HCT116 (cell line): ENCODE results near the gene PHF20. TPM values are rescaled to one million over a fixed set of nuclear protein-coding genes. Genes with fewer than 3 reads are reported as not detected.

Source experiments
- ATAC-seq: fragments of 200-7000 bp; cut with Tn5 transposase; 2 replicates; pipeline ENCODE4 v1.9.1; 2020; ENCODE audit warnings: mild to moderate bottlenecking, moderate library complexity
- BruUV-seq: library from RNA; stranded (reverse); fragments of 400-500 nt; replicated peaks from 2 replicates; lab custom pipeline; 2021; lab: Mats Ljungman, UMichigan
- CTCF ChIA-PET: fragments of 300-600 bp; sonication (Branson Sonifier 250); formaldehyde crosslinking; loops from one replicate; lab custom pipeline; 2021; ENCODE audit warnings: antibody characterized with exemption; lab: Charles Lee
- POLR2A ChIA-PET: fragments of 300-600, 350-600 bp; sonication (Branson Sonifier 250); formaldehyde crosslinking; loops from one replicate; lab custom pipeline; 2021; ENCODE audit warnings: antibody characterized with exemption; lab: Charles Lee
- RAD21 ChIA-PET, 2 experiments: fragments of 300-600 bp; sonication (Branson Sonifier 250); formaldehyde crosslinking; loops; one replicate each; lab custom pipeline; 2023; ENCODE audit warnings: low total read pairs in 2 of 2; ENCODE audit not compliant: uncharacterized antibody in 2 of 2, unreplicated experiment in 2 of 2, low non-redundant PET in 1 of 2; lab: Charles Lee
- DNase-seq: peaks from one replicate; pipeline ENCODE4 v3.0.0-alpha.2; 2010; ENCODE audit warnings: low read depth, low spot score
- H2AFZ ChIP-seq: fragments of 200-600 bp; shearing (Covaris generic), sonication (generic); 2 replicates; pipeline ENCODE4 v1.6.1; 2017; ENCODE audit warnings: low read depth, mixed run types, mixed read lengths, antibody characterized with exemption, low read length; ENCODE audit not compliant: poor library complexity, severe bottlenecking
- H3K27ac ChIP-seq: 2 replicates; pipeline ENCODE4 v1.5.1; 2012; ENCODE audit warnings: low read depth, low read length
- H3K27me3 ChIP-seq: fragments of 200-600 bp; sonication (generic); 2 replicates; pipeline ENCODE4 v1.6.1; 2016; ENCODE audit warnings: mixed run types, low read length, mixed read lengths; ENCODE audit not compliant: insufficient read depth
- H3K36me3 ChIP-seq, 2 experiments: fragments of 200-500 bp in 1 of 2; fragments of 200-600 bp in 1 of 2; sonication (Bioruptor generic) in 1 of 2; sonication (generic) in 1 of 2; 2 replicates each; pipeline versions ENCODE4 v1.5.1 to v1.6.1; 2014 to 2016; ENCODE audit warnings: low read length in 2 of 2, inconsistent platforms in 1 of 2, mixed read lengths in 1 of 2, mixed run types in 1 of 2; ENCODE audit not compliant: insufficient read depth in 2 of 2, control insufficient read depth in 1 of 2
- H3K4me1 ChIP-seq, 2 experiments: fragments of 200-600 bp in 1 of 2; sonication (generic) in 1 of 2; 2 replicates each; pipeline versions ENCODE4 v1.5.1 to v1.6.1; 2012 to 2017; ENCODE audit warnings: low read length in 2 of 2, inconsistent platforms in 1 of 2, mild to moderate bottlenecking in 1 of 2, mixed read lengths in 1 of 2, mixed run types in 1 of 2, moderate library complexity in 1 of 2; ENCODE audit not compliant: insufficient read depth in 2 of 2, control insufficient read depth in 1 of 2
- H3K4me2 ChIP-seq: fragments of 200-600 bp; sonication (generic); 2 replicates; pipeline ENCODE4 v1.6.1; 2017; ENCODE audit warnings: mixed run types, low read length, mixed read lengths
- H3K4me3 ChIP-seq, 2 experiments: fragments of 200-600 bp in 1 of 2; sonication (generic) in 1 of 2; replicated peaks in 1 of 2; 2 replicates each; pipeline ENCODE4 v1.5.1; 2011 to 2016; ENCODE audit warnings: low read length in 2 of 2, control low read depth in 1 of 2, low read depth in 1 of 2, mild to moderate bottlenecking in 1 of 2, mixed read lengths in 1 of 2, mixed run types in 1 of 2
- H3K79me2 ChIP-seq: fragments of 200-600 bp; sonication (generic); 2 replicates; pipeline ENCODE4 v1.6.1; 2017; ENCODE audit warnings: mild to moderate bottlenecking, mixed run types, low read length, moderate library complexity, mixed read lengths; ENCODE audit not compliant: insufficient read depth
- H3K9ac ChIP-seq: fragments of 200-600 bp; sonication (generic); 2 replicates; pipeline ENCODE4 v1.6.1; 2016; ENCODE audit warnings: low read length, mixed read lengths
- H3K9me2 ChIP-seq: fragments of 200-600 bp; sonication (generic), shearing (Covaris generic); 2 replicates; pipeline ENCODE4 v1.6.1; 2017; ENCODE audit warnings: mixed run types, mild to moderate bottlenecking, moderate library complexity; ENCODE audit not compliant: insufficient read depth
- H3K9me3 ChIP-seq, 2 experiments: fragments of 200-500 bp in 1 of 2; fragments of 200-600 bp in 1 of 2; sonication (Bioruptor generic) in 1 of 2; sonication (generic) in 1 of 2; 2 replicates each; pipeline ENCODE4 v1.6.1; 2014 to 2017; ENCODE audit warnings: low read length in 2 of 2, mixed read lengths in 2 of 2, inconsistent platforms in 1 of 2, low read depth in 1 of 2, mild to moderate bottlenecking in 1 of 2, mixed run types in 1 of 2, moderate library complexity in 1 of 2; ENCODE audit not compliant: control insufficient read depth in 1 of 2, insufficient read depth in 1 of 2
- H4K20me1 ChIP-seq: fragments of 200-600 bp; sonication (generic), shearing (Covaris generic); 2 replicates; pipeline ENCODE4 v1.6.1; 2017; ENCODE audit warnings: mixed run types, mild to moderate bottlenecking, moderate library complexity; ENCODE audit not compliant: insufficient read depth
- POLR2AphosphoS5 ChIP-seq: IDR thresholded peaks from 2 replicates; pipeline ENCODE4 v1.6.1; 2011; ENCODE audit warnings: mild to moderate bottlenecking, low read depth, low read length, moderate library complexity
- intact Hi-C: fragments of 100-400 bp; cut with micrococcal nuclease; formaldehyde crosslinking; loops from 2 replicates; pipeline ENCODE4 v1.10.0; 2022
- total RNA-seq: library from RNA; stranded (reverse); gene quantifications from one replicate; pipeline ENCODE4 v1.2.1, GENCODE V29; 2021; ENCODE audit not compliant: unreplicated experiment
- TF ChIP-seq, protein P1 (sequence below), 3 experiments: fragments of 200-600 bp in 1 of 3; sonication (generic) in 1 of 3; IDR thresholded peaks in 2 of 3; conservative IDR thresholded peaks in 1 of 3; 2 replicates each; pipeline ENCODE4 v1.5.1; 2012 to 2017; ENCODE audit warnings: low read depth in 2 of 3, low read length in 2 of 3, antibody characterized with exemption in 1 of 3, borderline replicate concordance in 1 of 3, control low read depth in 1 of 3, mild to moderate bottlenecking in 1 of 3, mixed read lengths in 1 of 3, mixed run types in 1 of 3, moderate library complexity in 1 of 3; ENCODE audit not compliant: insufficient read depth in 1 of 3

PHF20 gene
- total RNA-seq, 1 experiment from 2014 or later, result 40.8 TPM

DNA sequence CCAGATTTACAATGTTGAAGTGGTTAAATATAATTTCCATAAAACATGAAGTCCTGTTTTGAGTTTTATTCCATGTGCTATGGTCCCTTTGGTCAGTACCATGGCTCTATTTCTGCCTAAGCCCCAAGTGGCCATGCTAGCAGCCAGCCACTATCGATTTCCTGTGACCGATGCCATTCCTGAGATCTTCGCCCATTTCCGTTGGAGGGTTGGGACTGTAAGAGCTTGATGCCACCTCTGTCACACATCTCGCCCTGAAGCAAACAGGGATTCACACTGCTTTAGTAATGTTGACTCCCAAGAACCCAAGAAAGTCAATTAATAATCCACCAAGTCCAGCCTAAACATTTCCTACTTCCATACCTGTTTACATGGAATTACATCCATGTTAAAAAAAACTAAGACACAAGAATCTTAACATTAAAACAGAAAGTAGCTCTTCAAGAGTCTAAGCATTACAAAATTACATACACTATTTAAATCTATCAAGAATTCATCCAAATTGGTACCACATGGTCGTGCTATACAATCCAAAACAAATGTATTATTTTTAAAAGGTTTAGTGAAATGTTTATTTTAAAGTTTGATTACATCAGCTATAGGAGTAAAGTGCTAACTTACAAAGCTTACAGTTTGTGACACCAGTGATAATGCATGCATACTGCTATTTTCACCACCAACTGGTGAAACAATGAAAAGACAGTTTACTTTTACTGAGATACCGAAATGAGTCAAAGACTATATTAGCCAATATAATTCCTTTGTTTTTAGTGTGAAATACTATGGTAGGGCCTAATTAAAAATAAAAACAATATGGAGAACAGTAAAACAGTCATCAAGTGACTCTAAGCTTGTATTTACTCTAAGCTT lies 32.3 kb upstream of the PHF20 start:
- Histone ChIP-seq H3K27me3 (no peaks in the 10 kb centered on the region), H3K4me1 (peaks cover 10 to 28% of the 10 kb centered on the region in 2 experiments), H3K9me2 (no peaks in the 10 kb centered on the region), H2AFZ (no peak overlapping the region), H4K20me1 (peaks cover 46% of the 10 kb centered on the region), H3K9me3 (no peaks in the 10 kb centered on the region), H3K36me3 (peaks cover 40 to 55% of the 10 kb centered on the region in 2 experiments), H3K79me2 (peaks cover 84% of the 10 kb centered on the region), H3K4me3 (no peak overlapping the region), H3K9ac (no peak overlapping the region), H3K4me2 (peak overlapping the region; percentile 59; the same call in 1 of the 2 replicates), H3K27ac (no peak overlapping the region)
- ChIA-PET CTCF (interaction anchor here (0.7 to 1.2 kb wide), 2 partner anchors 145 to 276 kb away, joined by 3 to 4 read pairs; no protein-coding TSS in a partner anchor), RAD21 (interaction anchor here in 1 of 2 experiments (0.5 kb wide), 1 partner anchor 40 kb away, joined by 4 read pairs; the partner anchor contains the start of genes NFS1 and ROMO1), POLR2A (interaction anchor here (0.8 to 5.2 kb wide), 6 partner anchors 9 to 208 kb away, joined by 3 to 44 read pairs (median 4); no protein-coding TSS in a partner anchor)
- no peak for ATAC-seq
- no peak for DNase-seq
- no TSS peak for BruUV-seq
- intact Hi-C loops, result loop anchor here (10.0 kb wide), 1 partner anchor 215 kb away; the partner anchor contains the start of gene SCAND1
- TF ChIP-seq POLR2AphosphoS5, result no peak
- TF ChIP-seq, protein P1, sequence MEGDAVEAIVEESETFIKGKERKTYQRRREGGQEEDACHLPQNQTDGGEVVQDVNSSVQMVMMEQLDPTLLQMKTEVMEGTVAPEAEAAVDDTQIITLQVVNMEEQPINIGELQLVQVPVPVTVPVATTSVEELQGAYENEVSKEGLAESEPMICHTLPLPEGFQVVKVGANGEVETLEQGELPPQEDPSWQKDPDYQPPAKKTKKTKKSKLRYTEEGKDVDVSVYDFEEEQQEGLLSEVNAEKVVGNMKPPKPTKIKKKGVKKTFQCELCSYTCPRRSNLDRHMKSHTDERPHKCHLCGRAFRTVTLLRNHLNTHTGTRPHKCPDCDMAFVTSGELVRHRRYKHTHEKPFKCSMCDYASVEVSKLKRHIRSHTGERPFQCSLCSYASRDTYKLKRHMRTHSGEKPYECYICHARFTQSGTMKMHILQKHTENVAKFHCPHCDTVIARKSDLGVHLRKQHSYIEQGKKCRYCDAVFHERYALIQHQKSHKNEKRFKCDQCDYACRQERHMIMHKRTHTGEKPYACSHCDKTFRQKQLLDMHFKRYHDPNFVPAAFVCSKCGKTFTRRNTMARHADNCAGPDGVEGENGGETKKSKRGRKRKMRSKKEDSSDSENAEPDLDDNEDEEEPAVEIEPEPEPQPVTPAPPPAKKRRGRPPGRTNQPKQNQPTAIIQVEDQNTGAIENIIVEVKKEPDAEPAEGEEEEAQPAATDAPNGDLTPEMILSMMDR (IDR thresholded peaks at IDR 0.05 in 2 of 3, conservative IDR thresholded peaks at IDR 0.05 in 1 of 3; ENCODE audit: borderline replicate concordance in 1 of 3, insufficient read depth in 1 of 3, low read depth in 2 of 3, low read length in 2 of 3), result peak in 2 of 3 experiments; percentile 4 to 35; a peak in 2 of 6 replicates
